SH-SY5Y (cell line): ENCODE measurements around the gene PIPOX.

Experiments
- GATA2 ChIP-seq: IDR thresholded peaks from 2 replicates; pipeline ENCODE4 v1.6.1; 2011; ENCODE audit warnings: mild to moderate bottlenecking, low read depth, low read length
- GATA3 ChIP-seq: IDR thresholded peaks from 2 replicates; pipeline ENCODE4 v1.6.1; 2011; ENCODE audit warnings: low read depth, mild to moderate bottlenecking, low read length, moderate library complexity

- TF ChIP-seq GATA2 (no peak), GATA3 (no peak)
These were observed 39.7 kb upstream of the PIPOX start for GRCh38 chr17:29003289-29003688.
